KMS-11 (cell line): ENCODE results near the gene FIZ1.

Experiments used
- H2AFZ ChIP-seq: fragments of 200-600 bp; sonication (generic); 2 replicates; pipeline ENCODE4 v1.6.1; 2016; ENCODE audit warnings: antibody characterized with exemption, mixed run types, low read depth
- H3K27ac ChIP-seq: fragments of 200-600 bp; sonication (generic); 2 replicates; pipeline ENCODE4 v1.6.1; 2016; ENCODE audit warnings: mild to moderate bottlenecking, mixed run types
- H3K27me3 ChIP-seq: fragments of 200-600 bp; sonication (generic); 2 replicates; pipeline ENCODE4 v1.6.1; 2017; ENCODE audit warnings: mild to moderate bottlenecking, low read depth, mixed run types, moderate library complexity; ENCODE audit not compliant: insufficient read depth
- H3K36me3 ChIP-seq: fragments of 200-600 bp; sonication (generic); 2 replicates; pipeline ENCODE4 v1.6.1; 2017; ENCODE audit warnings: mild to moderate bottlenecking, mixed run types; ENCODE audit not compliant: insufficient read depth
- H3K4me1 ChIP-seq: fragments of 200-600 bp; sonication (generic); 2 replicates; pipeline ENCODE4 v1.6.1; 2016; ENCODE audit warnings: mild to moderate bottlenecking, low read depth, mixed run types; ENCODE audit not compliant: poor library complexity, severe bottlenecking
- H3K4me2 ChIP-seq: fragments of 200-600 bp; sonication (generic); 2 replicates; pipeline ENCODE4 v1.7.0; 2016; ENCODE audit warnings: mild to moderate bottlenecking, mixed run types
- H3K4me3 ChIP-seq: fragments of 200-600 bp; sonication (generic); IDR thresholded peaks from 2 replicates; pipeline ENCODE4 v1.6.1; 2017; ENCODE audit warnings: low read depth, low read length, mixed read lengths; ENCODE audit not compliant: insufficient read depth
- H3K79me2 ChIP-seq: fragments of 200-600 bp; sonication (generic); 2 replicates; pipeline ENCODE4 v1.6.1; 2016; ENCODE audit warnings: low read depth, mixed run types; ENCODE audit not compliant: insufficient read depth
- H3K9ac ChIP-seq: fragments of 200-600 bp; sonication (generic); 2 replicates; pipeline ENCODE4 v1.6.1; 2016; ENCODE audit warnings: mild to moderate bottlenecking, mixed run types
- H4K20me1 ChIP-seq: fragments of 200-600 bp; sonication (generic); 2 replicates; pipeline ENCODE4 v1.6.1; 2016; ENCODE audit warnings: mild to moderate bottlenecking, mixed run types; ENCODE audit not compliant: insufficient read depth
- TF ChIP-seq, protein P1 (sequence below): fragments of 200-600 bp; sonication (generic); conservative IDR thresholded peaks from 2 replicates; pipeline ENCODE4 v1.6.1; 2017; ENCODE audit warnings: low read depth, mild to moderate bottlenecking, antibody characterized with exemption, low read length, moderate library complexity, mixed read lengths

FIZ1 gene

DNA sequence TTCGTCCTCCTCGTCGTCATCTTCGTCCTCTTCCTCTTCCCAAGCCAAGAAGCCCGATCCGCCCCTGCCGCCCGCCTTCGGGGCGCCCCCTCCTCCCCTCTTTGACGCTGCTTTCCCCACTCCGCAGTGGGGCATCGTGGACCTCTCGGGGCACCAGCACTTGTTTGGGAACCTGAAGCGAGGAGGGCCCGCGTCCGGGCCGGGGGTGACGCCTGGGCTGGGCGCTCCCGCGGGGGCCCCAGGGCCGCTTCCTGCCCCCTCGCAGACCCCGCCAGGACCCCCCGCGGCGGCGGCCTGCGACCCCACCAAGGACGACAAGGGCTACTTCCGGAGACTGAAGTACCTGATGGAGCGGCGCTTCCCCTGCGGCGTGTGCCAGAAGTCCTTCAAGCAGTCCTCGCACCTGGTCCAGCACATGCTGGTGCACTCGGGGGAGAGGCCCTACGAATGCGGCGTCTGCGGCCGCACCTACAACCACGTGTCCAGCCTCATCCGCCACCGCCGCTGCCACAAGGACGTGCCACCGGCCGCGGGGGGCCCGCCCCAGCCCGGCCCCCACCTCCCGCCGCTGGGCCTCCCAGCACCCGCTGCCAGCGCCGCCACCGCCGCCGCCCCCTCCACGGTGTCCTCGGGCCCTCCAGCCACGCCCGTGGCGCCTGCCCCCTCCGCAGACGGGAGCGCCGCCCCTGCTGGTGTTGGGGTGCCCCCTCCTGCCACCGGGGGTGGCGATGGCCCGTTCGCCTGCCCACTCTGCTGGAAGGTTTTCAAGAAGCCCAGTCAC is 14.8 kb upstream of the FIZ1 start:
- Histone ChIP-seq H3K4me2 (no peak overlapping the region), H3K4me3 (no peak overlapping the region), H3K27me3 (no peaks in the 10 kb centered on the region), H3K27ac (no peak overlapping the region), H3K36me3 (no peaks in the 10 kb centered on the region), H2AFZ (no peak overlapping the region), H4K20me1 (no peaks in the 10 kb centered on the region), H3K4me1 (peaks cover 14% of the 10 kb centered on the region), H3K79me2 (no peaks in the 10 kb centered on the region), H3K9ac (no peak overlapping the region)
- TF ChIP-seq, protein P1, sequence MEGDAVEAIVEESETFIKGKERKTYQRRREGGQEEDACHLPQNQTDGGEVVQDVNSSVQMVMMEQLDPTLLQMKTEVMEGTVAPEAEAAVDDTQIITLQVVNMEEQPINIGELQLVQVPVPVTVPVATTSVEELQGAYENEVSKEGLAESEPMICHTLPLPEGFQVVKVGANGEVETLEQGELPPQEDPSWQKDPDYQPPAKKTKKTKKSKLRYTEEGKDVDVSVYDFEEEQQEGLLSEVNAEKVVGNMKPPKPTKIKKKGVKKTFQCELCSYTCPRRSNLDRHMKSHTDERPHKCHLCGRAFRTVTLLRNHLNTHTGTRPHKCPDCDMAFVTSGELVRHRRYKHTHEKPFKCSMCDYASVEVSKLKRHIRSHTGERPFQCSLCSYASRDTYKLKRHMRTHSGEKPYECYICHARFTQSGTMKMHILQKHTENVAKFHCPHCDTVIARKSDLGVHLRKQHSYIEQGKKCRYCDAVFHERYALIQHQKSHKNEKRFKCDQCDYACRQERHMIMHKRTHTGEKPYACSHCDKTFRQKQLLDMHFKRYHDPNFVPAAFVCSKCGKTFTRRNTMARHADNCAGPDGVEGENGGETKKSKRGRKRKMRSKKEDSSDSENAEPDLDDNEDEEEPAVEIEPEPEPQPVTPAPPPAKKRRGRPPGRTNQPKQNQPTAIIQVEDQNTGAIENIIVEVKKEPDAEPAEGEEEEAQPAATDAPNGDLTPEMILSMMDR: no peak

DNA sequence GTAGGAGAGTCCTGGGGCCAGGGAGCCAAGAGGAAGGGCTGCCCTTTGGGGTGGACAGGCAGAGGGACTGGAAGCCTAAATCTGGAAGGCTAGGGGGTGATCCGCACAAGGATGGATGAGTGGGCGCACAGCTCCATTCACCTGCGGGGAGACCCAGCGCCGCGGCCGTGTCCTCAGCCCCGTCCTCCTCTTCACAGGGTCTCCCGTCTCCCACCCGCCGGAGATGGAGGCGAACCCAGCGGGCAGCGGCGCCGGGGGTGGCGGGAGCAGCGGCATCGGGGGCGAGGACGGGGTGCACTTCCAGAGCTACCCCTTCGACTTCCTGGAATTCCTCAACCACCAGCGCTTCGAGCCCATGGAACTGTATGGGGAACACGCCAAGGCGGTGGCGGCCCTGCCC is 14.1 kb upstream of the FIZ1 start:
- no peak overlapping the region for H3K4me3 ChIP-seq
- peaks cover 14% of the 10 kb centered on the region for H3K4me1 ChIP-seq
- H3K4me2 ChIP-seq: no peak overlapping the region
- no peaks in the 10 kb centered on the region for H3K36me3 ChIP-seq
- no peaks in the 10 kb centered on the region for H4K20me1 ChIP-seq
- no peak overlapping the region for H3K9ac ChIP-seq
- TF ChIP-seq, protein P1: no peak
- no peaks in the 10 kb centered on the region for H3K79me2 ChIP-seq
- H2AFZ ChIP-seq: no peak overlapping the region
- no peaks in the 10 kb centered on the region for H3K27me3 ChIP-seq
- no peak overlapping the region for H3K27ac ChIP-seq

DNA sequence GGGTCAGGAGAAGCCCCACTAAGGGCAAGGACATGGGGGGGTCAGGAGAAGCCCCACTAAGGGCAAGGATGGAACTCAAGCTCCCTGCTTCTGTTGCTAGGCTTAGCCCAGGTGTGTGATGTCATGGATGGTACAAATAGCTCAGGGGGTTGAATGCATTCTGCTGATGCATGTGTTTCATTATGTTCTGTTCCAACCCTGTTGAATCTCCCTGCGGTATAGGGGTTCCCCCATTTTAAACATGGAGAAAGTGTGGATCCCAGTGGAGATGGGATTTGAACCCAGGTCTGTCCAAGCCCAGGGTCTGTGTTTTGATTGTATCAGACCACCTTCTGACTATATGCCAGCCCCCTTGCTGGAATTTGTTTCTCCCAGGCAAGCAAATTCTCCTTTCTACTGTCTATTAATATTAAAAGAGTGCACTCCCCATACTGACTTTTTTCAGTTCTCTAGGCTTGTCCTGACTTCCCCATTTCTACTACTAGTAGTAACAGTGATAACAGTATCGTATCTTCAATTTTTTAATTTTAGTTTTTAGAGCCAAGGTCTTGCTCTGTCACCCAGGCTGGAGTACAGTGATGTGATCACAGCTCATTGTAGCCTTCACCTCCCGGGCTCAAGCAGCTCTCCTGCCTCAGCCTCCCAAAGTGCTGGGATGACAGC is 12.8 kb upstream of the FIZ1 start:
- no peak overlapping the region for H3K4me3 ChIP-seq
- TF ChIP-seq, protein P1: no peak
- no peaks in the 10 kb centered on the region for H4K20me1 ChIP-seq
- H3K4me2 ChIP-seq: peak overlapping the region; percentile 9; the same call in 1 of the 2 replicates
- H3K79me2 ChIP-seq: 0 out of 2 replicates have a peak, but pooled peaks cover 8% of the 10 kb centered on the region
- no peak overlapping the region for H2AFZ ChIP-seq
- no peak overlapping the region for H3K27ac ChIP-seq
- H3K9ac ChIP-seq: no peak overlapping the region
- H3K4me1 ChIP-seq: peaks cover 14% of the 10 kb centered on the region
- no peaks in the 10 kb centered on the region for H3K27me3 ChIP-seq
- H3K36me3 ChIP-seq: no peaks in the 10 kb centered on the region

DNA sequence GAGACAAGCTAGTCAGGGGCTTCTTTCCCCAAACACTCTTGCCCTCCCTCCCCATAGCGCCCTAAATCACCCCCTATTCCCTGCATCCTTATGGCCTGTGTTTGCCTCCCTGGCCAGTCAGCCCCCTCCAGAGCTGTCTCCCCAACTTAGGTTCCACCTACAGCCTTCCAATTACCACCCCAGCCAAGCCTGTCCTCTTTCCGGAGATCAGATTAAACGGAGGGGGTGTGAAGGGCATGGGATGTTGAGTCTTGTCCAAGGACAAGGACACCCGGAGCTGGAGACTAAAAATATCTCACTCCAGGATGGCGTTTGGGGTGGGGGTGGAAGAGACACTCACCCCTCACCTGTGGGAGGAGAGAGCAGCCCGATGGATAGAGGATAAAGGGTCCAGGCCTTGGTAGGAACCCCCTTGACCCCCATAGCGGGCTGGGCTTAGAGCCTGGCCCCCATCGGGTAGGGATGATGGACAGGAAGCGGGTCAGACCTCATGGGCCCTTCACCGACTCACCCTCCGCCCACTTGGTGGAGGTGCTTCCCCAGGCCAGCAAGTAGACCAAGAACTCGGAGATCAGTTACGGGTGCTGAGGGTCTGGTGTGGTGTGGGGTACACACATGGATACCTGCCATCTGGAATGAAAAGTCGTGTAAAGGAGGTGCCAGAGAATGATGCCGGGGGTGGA is 12.1 kb upstream of the FIZ1 start:
- TF ChIP-seq, protein P1: no peak
- Histone ChIP-seq H3K4me1 (peaks cover 21% of the 10 kb centered on the region), H3K4me3 (no peak overlapping the region), H3K27me3 (no peaks in the 10 kb centered on the region), H4K20me1 (no peaks in the 10 kb centered on the region), H3K9ac (no peak overlapping the region), H3K27ac (no peak overlapping the region), H3K36me3 (no peaks in the 10 kb centered on the region), H2AFZ (no peak overlapping the region), H3K4me2 (peak overlapping the region; percentile 9; the same call in 1 of the 2 replicates), H3K79me2 (0 out of 2 replicates have a peak, but pooled peaks cover 14% of the 10 kb centered on the region)
